NCI-H2107 treated with DMSO at 0.1 percent for 48 hours (cell line): ENCODE measurements around the gene CDKAL1.
"Not testable (repeated sequence)": the region's sequence is repeated elsewhere in the genome, so short reads cannot be mapped to it uniquely, and the experiment has no call there.

Source experiments
- DNase-seq: peaks from one replicate; lab custom pipeline; 2025; ENCODE audit not compliant: unreplicated experiment; lab: John Stamatoyannopoulos, UW

The CDKAL1 gene

GRCh38 chr6:20534295-20535262, at the start of gene CDKAL1:
CDKAL1 (plus strand) TSS chr6:20534457; CDS start chr6:20546351, 11,894 bp downstream.
- DNase-seq = peak; percentile 82

GRCh38 chr6:20486641-20487040, 47.6 kb upstream of the CDKAL1 start:
- no peak for DNase-seq

GRCh38 chr6:20487669-20488375, 46.4 kb upstream of the CDKAL1 start:
- DNase-seq = no peak

DNA sequence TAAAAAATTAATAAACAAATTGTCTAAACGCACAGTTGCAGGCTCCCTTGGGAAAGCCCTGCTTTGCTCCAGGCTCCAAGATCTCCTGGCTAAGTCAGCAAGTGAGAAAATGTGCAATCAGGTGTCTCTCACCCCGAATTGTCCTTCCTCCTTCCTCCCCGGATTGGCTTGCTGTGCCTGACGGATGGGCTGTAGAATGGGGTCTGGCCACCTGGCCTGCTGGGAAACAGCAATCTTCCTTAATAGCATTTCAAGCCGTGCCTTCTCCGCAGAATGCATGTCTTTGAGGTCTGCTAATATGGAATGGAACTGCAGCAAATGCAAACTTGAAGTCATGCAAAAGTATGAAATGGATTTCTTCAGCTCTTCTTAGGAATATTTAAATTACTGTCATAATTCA, 43.7 kb upstream of the CDKAL1 start:
- DNase-seq = no peak

- DNase-seq = no peak
Observed at GRCh38 chr6:20492099-20492498, 42.2 kb upstream of the CDKAL1 start.

GRCh38 chr6:20497216-20498040, 36.8 kb upstream of the CDKAL1 start:
- no peak for DNase-seq

- no peak for DNase-seq
Observed at GRCh38 chr6:20498041-20498385, 36.2 kb upstream of the CDKAL1 start.

DNA sequence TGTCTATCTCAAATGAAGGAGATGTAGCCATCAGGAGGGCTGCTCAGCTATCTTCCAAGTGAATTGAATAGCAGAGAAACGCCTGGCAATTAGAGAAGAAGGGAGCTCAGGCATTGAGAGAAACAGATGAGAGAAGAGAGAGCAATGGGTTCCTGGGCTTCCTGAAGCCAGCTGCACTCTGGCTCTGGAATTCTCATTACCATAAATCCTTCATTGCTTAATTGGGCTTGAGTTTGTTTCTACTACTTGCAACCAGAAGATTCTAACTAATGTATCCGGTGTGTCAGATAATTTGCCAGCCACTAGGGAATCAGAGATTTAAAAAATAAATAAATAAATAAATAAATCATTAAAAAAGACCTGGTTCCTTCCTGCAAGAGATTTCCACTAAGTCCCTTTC, 25.0 kb upstream of the CDKAL1 start:
- no peak for DNase-seq

DNA sequence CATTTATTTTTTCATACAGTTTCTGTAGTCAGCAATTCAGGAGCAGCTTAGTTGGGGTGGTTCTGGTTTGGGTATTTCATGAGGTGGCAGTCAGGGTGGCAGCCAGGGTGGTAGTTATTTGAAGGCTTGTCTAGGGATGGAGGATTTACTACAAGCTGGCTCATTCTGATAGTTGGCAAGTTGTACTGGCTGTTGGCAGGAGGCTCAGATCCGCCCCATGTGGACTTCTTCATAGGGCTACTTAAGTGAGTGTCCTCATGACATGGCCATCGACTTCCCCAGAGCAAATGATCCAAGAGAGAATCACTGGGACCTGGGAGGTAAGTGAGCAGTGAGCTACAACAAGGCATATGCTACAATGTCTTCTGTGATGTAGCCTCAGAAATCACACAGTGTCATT, 22.4 kb upstream of the CDKAL1 start:
- no peak for DNase-seq

GRCh38 chr6:20525208-20525607, 9.0 kb upstream of the CDKAL1 start:
- DNase-seq = not testable (repeated sequence)

- not testable (repeated sequence) for DNase-seq
Observed at GRCh38 chr6:20529086-20529448, 5.2 kb upstream of the CDKAL1 start.

GRCh38 chr6:20532881-20533280, 1.4 kb upstream of the CDKAL1 start:
- DNase-seq = no peak

DNA sequence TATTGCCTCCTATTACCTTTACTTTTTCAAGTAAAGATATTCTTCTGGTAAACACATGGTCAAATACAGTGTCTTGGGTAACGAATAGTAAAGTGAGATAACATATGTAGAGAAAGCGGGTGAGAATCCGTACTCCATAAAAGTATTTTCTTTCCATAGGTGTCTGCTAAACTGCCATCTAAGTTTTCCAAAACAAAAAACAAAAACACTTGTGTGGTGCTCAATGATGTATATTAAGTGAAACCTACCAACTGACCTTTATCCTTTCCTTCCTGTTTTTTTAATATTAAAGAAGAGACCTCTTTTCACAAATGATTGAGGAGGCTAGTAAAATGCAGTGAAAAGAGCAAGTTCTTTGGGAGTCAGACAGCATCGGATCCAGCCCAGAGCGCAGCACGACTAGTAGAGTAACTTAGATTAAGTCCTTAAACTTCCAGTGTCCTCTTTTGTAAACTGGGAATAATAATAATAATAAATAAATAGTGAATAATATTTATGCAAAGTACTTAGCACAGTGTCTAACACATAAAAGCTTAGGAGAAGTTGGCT, 437 bp upstream of the CDKAL1 start:
- DNase-seq = no peak

DNA sequence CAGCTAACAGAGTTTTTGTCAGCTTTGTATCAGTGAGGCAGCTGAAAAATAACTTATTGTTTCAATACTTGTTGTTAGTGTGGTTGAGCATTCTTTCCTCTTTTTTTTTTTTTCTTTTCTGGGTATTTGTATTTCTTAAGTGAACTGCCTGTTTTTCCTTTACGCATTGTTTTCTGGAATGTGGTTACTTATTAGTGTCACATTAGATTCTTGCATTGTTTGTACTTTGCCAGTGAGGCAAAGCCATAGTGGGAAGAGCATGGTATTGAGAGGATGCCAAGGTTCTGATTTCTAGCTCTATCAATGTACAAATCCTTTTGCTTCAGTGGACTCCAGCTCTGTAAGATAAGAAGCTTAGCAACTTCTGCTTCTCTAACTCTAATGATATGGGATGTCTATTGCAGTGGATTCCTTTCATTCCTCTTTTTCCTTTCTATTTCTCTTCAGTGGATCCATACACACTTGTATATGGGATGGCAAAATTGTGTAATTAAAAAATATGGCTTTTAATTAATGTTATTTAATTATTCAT, 3.9 kb downstream of the CDKAL1 start:
- no peak for DNase-seq

DNA sequence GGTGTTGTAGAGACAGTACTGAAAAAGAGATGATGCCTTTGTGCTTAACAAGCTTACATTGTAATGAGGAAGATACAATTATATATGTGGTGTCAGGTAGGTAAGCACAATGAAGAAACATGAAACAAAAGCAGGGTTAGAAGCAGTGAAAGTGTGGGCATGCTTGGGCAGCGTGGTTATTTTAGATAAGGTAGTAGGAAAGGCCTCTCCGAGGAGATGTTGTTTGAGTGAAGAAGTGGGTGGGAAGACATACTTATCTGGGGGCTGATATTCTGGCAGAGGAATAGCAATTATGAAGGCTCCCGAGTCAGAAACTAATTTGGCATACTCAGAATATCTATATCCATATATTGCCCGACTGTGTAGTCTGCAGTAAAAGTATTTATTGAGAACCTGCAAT, 4.7 kb downstream of the CDKAL1 start:
- DNase-seq = no peak

- DNase-seq = no peak
Observed at GRCh38 chr6:20539387-20539786, 5.1 kb downstream of the CDKAL1 start.

GRCh38 chr6:20540683-20541082, 6.4 kb downstream of the CDKAL1 start:
- DNase-seq = no peak

DNA sequence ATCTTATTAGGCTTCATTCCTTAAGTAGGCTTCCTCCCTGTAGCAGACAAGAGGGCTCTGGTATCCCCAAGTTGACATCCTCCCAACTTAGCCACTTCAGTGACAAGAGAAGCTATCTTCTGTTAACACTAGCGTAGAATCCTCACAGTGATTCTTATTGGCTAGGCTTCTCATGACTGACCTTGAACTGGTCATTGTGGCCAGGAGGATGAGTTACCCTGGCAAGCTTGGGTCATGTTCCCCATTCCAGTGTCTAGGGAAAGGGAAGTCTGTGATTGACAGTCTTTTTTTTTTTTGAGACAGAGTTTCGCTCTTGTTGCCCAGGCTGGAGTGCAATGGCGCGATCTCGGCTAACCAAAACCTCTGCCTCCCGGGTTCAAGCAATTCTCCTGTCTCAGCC, 7.1 kb downstream of the CDKAL1 start:
- no peak for DNase-seq

DNA sequence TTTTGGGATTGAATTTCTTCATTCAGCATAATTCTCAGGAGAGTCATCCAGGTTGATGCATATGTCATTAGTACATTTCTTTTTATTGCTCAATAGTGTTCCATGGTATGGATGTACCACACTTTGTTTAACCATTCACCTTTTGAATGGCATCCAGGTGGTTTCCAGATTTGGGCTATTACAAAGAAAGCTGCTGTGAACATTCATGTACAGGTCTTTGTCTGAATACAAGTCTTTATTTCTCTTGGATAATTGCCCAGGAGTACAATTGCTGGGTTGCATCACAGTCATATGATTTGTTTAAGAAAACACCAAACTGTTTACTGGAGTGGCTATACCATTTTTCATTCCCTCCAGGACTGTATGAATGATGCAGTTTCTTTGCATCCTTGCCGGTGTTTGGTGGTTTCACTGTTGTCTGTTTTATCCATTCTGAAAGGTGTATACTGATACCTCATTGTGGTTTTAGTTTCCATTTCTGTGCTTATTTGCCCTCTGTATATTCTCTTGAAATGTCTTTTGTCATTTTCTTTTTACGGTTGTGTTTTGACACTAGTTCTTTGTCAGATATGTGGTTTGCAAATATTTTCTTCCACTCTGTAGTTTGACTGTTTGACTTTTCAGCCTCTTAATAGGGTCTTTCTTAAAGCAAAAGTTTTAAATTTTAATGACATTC, 8.8 kb downstream of the CDKAL1 start:
- peak; percentile 86 for DNase-seq

GRCh38 chr6:20548264-20548663, 14.0 kb downstream of the CDKAL1 start:
- no peak for DNase-seq
